ENCODE results near the gene ZFHX2. TPM values are rescaled to one million over a fixed set of nuclear protein-coding genes. Genes with fewer than 3 reads are reported as not detected.
A peak's percentile ranks its signal among the peaks of the same experiment; 100 is the strongest.

Gene ZFHX2
- total and polyA plus RNA-seq, 2 of the 13 experiments (the other 11 are each of a cell fraction or from before 2014, with no cell fraction given) = 0.17 to 0.44 TPM

GRCh38 chr14:23583761-23584526 lies 32.4 kb upstream of the ZFHX2 start (continued):
- peak; percentile 91 for TF ChIP-seq ARID4A (CRISPR knock-in tag; IDR thresholded peaks at IDR 0.05; ENCODE audit: borderline replicate concordance)
- TF ChIP-seq, protein P1, sequence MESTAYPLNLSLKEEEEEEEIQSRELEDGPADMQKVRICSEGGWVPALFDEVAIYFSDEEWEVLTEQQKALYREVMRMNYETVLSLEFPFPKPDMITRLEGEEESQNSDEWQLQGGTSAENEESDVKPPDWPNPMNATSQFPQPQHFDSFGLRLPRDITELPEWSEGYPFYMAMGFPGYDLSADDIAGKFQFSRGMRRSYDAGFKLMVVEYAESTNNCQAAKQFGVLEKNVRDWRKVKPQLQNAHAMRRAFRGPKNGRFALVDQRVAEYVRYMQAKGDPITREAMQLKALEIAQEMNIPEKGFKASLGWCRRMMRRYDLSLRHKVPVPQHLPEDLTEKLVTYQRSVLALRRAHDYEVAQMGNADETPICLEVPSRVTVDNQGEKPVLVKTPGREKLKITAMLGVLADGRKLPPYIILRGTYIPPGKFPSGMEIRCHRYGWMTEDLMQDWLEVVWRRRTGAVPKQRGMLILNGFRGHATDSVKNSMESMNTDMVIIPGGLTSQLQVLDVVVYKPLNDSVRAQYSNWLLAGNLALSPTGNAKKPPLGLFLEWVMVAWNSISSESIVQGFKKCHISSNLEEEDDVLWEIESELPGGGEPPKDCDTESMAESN (CRISPR knock-in tag; conservative IDR thresholded peaks at IDR 0.05) = peak; percentile 90
- TF ChIP-seq FIP1L1 (IDR thresholded peaks at IDR 0.05; ENCODE audit: borderline replicate concordance, insufficient read depth, low read depth, low read length) = peak; percentile 100
- TF ChIP-seq, protein P2, sequence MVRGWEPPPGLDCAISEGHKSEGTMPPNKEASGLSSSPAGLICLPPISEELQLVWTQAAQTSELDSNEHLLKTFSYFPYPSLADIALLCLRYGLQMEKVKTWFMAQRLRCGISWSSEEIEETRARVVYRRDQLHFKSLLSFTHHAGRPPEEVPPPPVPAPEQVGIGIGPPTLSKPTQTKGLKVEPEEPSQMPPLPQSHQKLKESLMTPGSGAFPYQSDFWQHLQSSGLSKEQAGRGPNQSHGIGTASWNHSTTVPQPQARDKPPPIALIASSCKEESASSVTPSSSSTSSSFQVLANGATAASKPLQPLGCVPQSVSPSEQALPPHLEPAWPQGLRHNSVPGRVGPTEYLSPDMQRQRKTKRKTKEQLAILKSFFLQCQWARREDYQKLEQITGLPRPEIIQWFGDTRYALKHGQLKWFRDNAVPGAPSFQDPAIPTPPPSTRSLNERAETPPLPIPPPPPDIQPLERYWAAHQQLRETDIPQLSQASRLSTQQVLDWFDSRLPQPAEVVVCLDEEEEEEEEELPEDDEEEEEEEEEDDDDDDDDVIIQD (CRISPR knock-in tag; IDR thresholded peaks at IDR 0.05; ENCODE audit: low read depth) = peak; percentile 88
- peak; percentile 74; the same call in 1 of the 2 replicates for TF ChIP-seq NR0B2 (CRISPR knock-in tag; IDR thresholded peaks at IDR 0.05)
- TF ChIP-seq CBX5 (CRISPR knock-in tag; IDR thresholded peaks at IDR 0.05; ENCODE audit: borderline replicate concordance) = peak; percentile 92
- TF ChIP-seq NR2F2 (IDR thresholded peaks at IDR 0.05; ENCODE audit: borderline replicate concordance, low read depth) = peak; percentile 33; the same call in 1 of the 2 replicates
- peak; percentile 96; the same call in 1 of the 2 replicates for TF ChIP-seq ZNF136 (CRISPR knock-in tag; IDR thresholded peaks at IDR 0.05; ENCODE audit: low read depth)
- TF ChIP-seq, protein P3, sequence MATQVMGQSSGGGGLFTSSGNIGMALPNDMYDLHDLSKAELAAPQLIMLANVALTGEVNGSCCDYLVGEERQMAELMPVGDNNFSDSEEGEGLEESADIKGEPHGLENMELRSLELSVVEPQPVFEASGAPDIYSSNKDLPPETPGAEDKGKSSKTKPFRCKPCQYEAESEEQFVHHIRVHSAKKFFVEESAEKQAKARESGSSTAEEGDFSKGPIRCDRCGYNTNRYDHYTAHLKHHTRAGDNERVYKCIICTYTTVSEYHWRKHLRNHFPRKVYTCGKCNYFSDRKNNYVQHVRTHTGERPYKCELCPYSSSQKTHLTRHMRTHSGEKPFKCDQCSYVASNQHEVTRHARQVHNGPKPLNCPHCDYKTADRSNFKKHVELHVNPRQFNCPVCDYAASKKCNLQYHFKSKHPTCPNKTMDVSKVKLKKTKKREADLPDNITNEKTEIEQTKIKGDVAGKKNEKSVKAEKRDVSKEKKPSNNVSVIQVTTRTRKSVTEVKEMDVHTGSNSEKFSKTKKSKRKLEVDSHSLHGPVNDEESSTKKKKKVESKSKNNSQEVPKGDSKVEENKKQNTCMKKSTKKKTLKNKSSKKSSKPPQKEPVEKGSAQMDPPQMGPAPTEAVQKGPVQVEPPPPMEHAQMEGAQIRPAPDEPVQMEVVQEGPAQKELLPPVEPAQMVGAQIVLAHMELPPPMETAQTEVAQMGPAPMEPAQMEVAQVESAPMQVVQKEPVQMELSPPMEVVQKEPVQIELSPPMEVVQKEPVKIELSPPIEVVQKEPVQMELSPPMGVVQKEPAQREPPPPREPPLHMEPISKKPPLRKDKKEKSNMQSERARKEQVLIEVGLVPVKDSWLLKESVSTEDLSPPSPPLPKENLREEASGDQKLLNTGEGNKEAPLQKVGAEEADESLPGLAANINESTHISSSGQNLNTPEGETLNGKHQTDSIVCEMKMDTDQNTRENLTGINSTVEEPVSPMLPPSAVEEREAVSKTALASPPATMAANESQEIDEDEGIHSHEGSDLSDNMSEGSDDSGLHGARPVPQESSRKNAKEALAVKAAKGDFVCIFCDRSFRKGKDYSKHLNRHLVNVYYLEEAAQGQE (IDR thresholded peaks at IDR 0.05; ENCODE audit: borderline replicate concordance in 1 of 2, low read depth in 1 of 2, low read length in 2 of 2) = peak in 1 of 2 experiments; percentile 70; a peak in 2 of 4 replicates
- TF ChIP-seq, protein P4, sequence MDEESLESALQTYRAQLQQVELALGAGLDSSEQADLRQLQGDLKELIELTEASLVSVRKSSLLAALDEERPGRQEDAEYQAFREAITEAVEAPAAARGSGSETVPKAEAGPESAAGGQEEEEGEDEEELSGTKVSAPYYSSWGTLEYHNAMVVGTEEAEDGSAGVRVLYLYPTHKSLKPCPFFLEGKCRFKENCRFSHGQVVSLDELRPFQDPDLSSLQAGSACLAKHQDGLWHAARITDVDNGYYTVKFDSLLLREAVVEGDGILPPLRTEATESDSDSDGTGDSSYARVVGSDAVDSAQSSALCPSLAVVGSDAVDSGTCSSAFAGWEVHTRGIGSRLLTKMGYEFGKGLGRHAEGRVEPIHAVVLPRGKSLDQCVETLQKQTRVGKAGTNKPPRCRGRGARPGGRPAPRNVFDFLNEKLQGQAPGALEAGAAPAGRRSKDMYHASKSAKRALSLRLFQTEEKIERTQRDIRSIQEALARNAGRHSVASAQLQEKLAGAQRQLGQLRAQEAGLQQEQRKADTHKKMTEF (CRISPR knock-in tag; IDR thresholded peaks at IDR 0.05) = peak; percentile 93
- TF ChIP-seq ZNF317 (CRISPR knock-in tag; IDR thresholded peaks at IDR 0.05) = peak; percentile 83
- TF ChIP-seq ARHGAP35 (CRISPR knock-in tag; IDR thresholded peaks at IDR 0.05; ENCODE audit: borderline replicate concordance) = peak; percentile 97; the same call in 1 of the 2 replicates

Measured in HepG2 (cell line).